Endothelial cell of umbilical vein (primary cell): Measurements from ENCODE around the gene MYO18A. TPM values are rescaled to one million over a fixed set of nuclear protein-coding genes. Genes with fewer than 3 reads are reported as not detected.

Source experiments
- BruUV-seq: library from RNA; stranded (reverse); fragments of 400-500 nt; replicated peaks from 2 replicates; lab custom pipeline; 2021; lab: Mats Ljungman, UMichigan
- CTCF ChIA-PET: fragments of 300-600, 350-600 bp; sonication (Branson Sonifier 250); formaldehyde crosslinking; loops from one replicate; lab custom pipeline; 2021; ENCODE audit warnings: antibody characterized with exemption, inconsistent platforms; lab: Charles Lee
- POLR2A ChIA-PET: fragments of 300-600, 350-600 bp; sonication (Branson Sonifier 250); formaldehyde crosslinking; loops from one replicate; lab custom pipeline; 2021; ENCODE audit warnings: antibody characterized with exemption, inconsistent platforms; lab: Charles Lee
- DNase-seq: peaks from one replicate; pipeline ENCODE4 v3.0.0-alpha.2; 2011; ENCODE audit warnings: low read depth, low spot score
- FAIRE-seq: peaks from 2 replicates; lab custom pipeline; 2011; peaks lifted over from hg19 to GRCh38; lab: Jason Lieb, UNC
- H2AFZ ChIP-seq: 2 replicates; pipeline ENCODE4 v1.6.0; 2012; ENCODE audit warnings: low read depth, low read length, control low read depth, inconsistent platforms
- H3K27ac ChIP-seq: 2 replicates; pipeline ENCODE4 v1.5.1; 2011; ENCODE audit warnings: low read depth, mild to moderate bottlenecking, control low read depth, low read length, moderate library complexity; ENCODE audit not compliant: insufficient read depth
- H3K27me3 ChIP-seq, 2 experiments: 2 replicates each; pipeline versions ENCODE4 v1.6.0 to v1.6.1; 2011; ENCODE audit warnings: low read length in 2 of 2, mixed read lengths in 1 of 2; ENCODE audit not compliant: control insufficient read depth in 2 of 2, insufficient read depth in 2 of 2
- H3K36me3 ChIP-seq, 2 experiments: 2 replicates in 1 of 2; 3 replicates in 1 of 2; pipeline ENCODE4 v1.5.1; 2011; ENCODE audit warnings: low read length in 2 of 2, mild to moderate bottlenecking in 1 of 2, moderate library complexity in 1 of 2; ENCODE audit not compliant: control insufficient read depth in 2 of 2, insufficient read depth in 2 of 2; ENCODE audit errors: extremely low read depth in 1 of 2
- H3K4me1 ChIP-seq: 3 replicates; pipeline ENCODE4 v1.5.1; 2011; ENCODE audit warnings: mild to moderate bottlenecking, low read length; ENCODE audit not compliant: control insufficient read depth, insufficient read depth; ENCODE audit errors: extremely low read depth
- H3K4me2 ChIP-seq: 2 replicates; pipeline ENCODE4 v1.6.1; 2011; ENCODE audit warnings: low read length, control low read depth, mixed read lengths; ENCODE audit not compliant: insufficient read depth
- H3K4me3 ChIP-seq, 3 experiments: fragments of 200-600 bp in 1 of 3; sonication (generic), shearing (Covaris generic) in 1 of 3; replicated peaks in 1 of 3; 2 replicates each; pipeline ENCODE4 v1.5.1; 2011 to 2016; ENCODE audit warnings: control low read depth in 3 of 3, low read length in 3 of 3, mild to moderate bottlenecking in 2 of 3, inconsistent platforms in 1 of 3, low read depth in 1 of 3, moderate library complexity in 1 of 3; ENCODE audit not compliant: insufficient read depth in 1 of 3
- H3K79me2 ChIP-seq: 2 replicates; pipeline ENCODE4 v1.6.0; 2012; ENCODE audit warnings: low read length, inconsistent platforms; ENCODE audit not compliant: control insufficient read depth, insufficient read depth
- H3K9ac ChIP-seq: replicated peaks from 2 replicates; pipeline ENCODE3; 2011; ENCODE audit warnings: low read length, control low read depth; ENCODE audit not compliant: insufficient read depth; ENCODE audit errors: extremely low read depth
- H3K9me1 ChIP-seq: replicated peaks from 3 replicates; pipeline ENCODE4 v1.6.0; 2011; ENCODE audit warnings: mild to moderate bottlenecking, low read length; ENCODE audit not compliant: control insufficient read depth, insufficient read depth; ENCODE audit errors: extremely low read depth
- H3K9me3 ChIP-seq: replicated peaks from 2 replicates; pipeline ENCODE4 v1.5.1; 2012; ENCODE audit warnings: low read length, inconsistent platforms; ENCODE audit not compliant: control insufficient read depth, insufficient read depth
- H4K20me1 ChIP-seq: replicated peaks from 2 replicates; pipeline ENCODE3; 2011; ENCODE audit warnings: mild to moderate bottlenecking, low read length; ENCODE audit not compliant: control insufficient read depth, insufficient read depth; ENCODE audit errors: extremely low read depth
- EZH2 ChIP-seq: IDR thresholded peaks from 2 replicates; pipeline ENCODE4 v1.6.1; 2012; ENCODE audit warnings: borderline replicate concordance, low read depth, mild to moderate bottlenecking, moderate library complexity, low read length, inconsistent platforms; ENCODE audit not compliant: severe bottlenecking
- FOS ChIP-seq: IDR thresholded peaks from 2 replicates; pipeline ENCODE4 v1.6.1; 2011; ENCODE audit warnings: mild to moderate bottlenecking, low read length, moderate library complexity, borderline replicate concordance; ENCODE audit not compliant: insufficient read depth
- GATA2 ChIP-seq: IDR thresholded peaks from 2 replicates; pipeline ENCODE4 v1.7.0; 2011; ENCODE audit warnings: low read depth, mild to moderate bottlenecking, moderate library complexity, mixed read lengths, low read length; ENCODE audit not compliant: insufficient read length, insufficient read depth
- JUN ChIP-seq: IDR thresholded peaks from 2 replicates; pipeline ENCODE4 v1.6.1; 2011; ENCODE audit warnings: borderline replicate concordance, low read depth; ENCODE audit not compliant: insufficient read length, insufficient read depth
- MYC ChIP-seq: IDR thresholded peaks from one replicate; pipeline ENCODE4 v1.6.1; 2011; ENCODE audit warnings: mild to moderate bottlenecking, low read depth, low read length
- POLR2A ChIP-seq: IDR thresholded peaks from 2 replicates; pipeline ENCODE4 v1.6.1; 2012; ENCODE audit warnings: low read depth, mild to moderate bottlenecking, control low read depth, low read length
- POLR2AphosphoS5 ChIP-seq: IDR thresholded peaks from 2 replicates; pipeline ENCODE4 v1.6.1; 2012; ENCODE audit warnings: low read depth, mild to moderate bottlenecking, control low read depth, low read length, moderate library complexity; ENCODE audit not compliant: insufficient read depth
- dilution Hi-C: fragments of 300-500 bp; cut with MboI; formaldehyde crosslinking; loops from one replicate; pipeline ENCODE4 v1.15.0; 2019; ENCODE audit warnings: low sequenced_read_pairs; ENCODE audit not compliant: extremely low pct_ligation_motif_present
- intact Hi-C: fragments of 100-400 bp; cut with micrococcal nuclease; formaldehyde crosslinking; loops from one replicate; pipeline ENCODE4 v1.10.0; 2022
- polyA plus RNA-seq, 4 experiments: library from polyadenylated mRNA; depleted of rRNA in 3 of 4; stranded (reverse) in 3 of 4; unstranded in 1 of 4; fragments of >200 nt; gene quantifications; 2 replicates each; pipeline versions ENCODE4 v1.2.1 to v1.2.3, GENCODE V29; 2011 to 2012; ENCODE audit warnings: missing spikeins in 1 of 4
- total RNA-seq: library from RNA; stranded (reverse); gene quantifications from 2 replicates; pipeline ENCODE4 v1.2.3, GENCODE V29; 2021
- TF ChIP-seq, protein P1 (sequence below), 2 donors: IDR thresholded peaks; 1 replicate in 1 of 2; 2 replicates in 1 of 2; pipeline ENCODE4 v1.5.1; 2011; ENCODE audit warnings: low read length in 2 of 2, mild to moderate bottlenecking in 2 of 2, moderate library complexity in 2 of 2, control low read depth in 1 of 2, inconsistent platforms in 1 of 2, low read depth in 1 of 2; ENCODE audit not compliant: insufficient read depth in 1 of 2; ENCODE audit errors: extremely low read depth in 1 of 2

MYO18A gene
- total and polyA plus RNA-seq, 2 donors (not counting 3 experiments of a cell fraction or from before 2014, with no cell fraction given): 3.9 to 28.3 TPM

DNA sequence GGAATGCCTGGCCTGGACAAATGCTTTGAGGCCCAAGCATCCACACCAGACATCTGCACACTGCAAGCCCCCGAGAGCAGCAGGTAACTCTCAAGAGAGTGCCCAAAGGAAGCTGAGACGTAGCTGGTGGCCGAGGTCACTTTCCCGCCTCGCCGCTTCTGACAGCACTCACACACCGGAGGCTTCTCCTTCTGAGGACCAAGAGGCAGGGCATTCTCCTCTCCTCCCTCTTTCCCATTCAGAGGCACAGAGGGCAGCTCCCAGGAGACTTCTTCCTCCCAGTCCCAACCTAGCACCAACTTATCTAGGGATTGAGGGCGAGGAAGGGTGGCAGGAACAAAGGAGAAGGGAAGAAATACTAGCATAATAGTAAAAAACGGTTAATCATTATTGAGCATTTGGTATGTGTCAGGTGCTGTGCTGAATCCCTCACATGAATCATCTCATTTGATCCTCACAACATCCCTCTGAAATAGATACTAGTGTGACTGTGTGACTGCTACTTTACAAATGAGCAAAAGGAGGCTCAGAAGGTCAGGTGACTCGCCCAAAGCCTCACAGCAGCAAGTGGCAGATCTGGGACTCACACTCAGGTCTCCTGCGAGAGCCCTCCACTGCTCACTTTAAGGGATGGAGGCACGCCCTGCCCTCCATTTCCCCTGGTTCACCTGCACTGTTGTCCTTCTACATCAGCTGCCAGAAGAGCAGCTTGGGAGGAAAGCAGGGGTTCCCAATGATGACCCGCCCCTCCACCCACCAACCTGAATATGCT is 41.8 kb downstream of the MYO18A start:
- no peak overlapping the region for H3K27ac ChIP-seq
- H2AFZ ChIP-seq: no peak overlapping the region
- ChIA-PET CTCF (interaction anchor here (0.6 to 13.7 kb wide), 8 partner anchors 10 to 234 kb away, joined by 3 to 329 read pairs (median 8); partner anchors contain the start of gene MYO18A), POLR2A (no interaction called here)
- dilution Hi-C loops (no loop called here), intact Hi-C loops (no loop called here)
- no peak overlapping the region for H3K4me3 ChIP-seq
- no peaks in the 10 kb centered on the region for H3K36me3 ChIP-seq
- H3K79me2 ChIP-seq: no peaks in the 10 kb centered on the region
- DNase-seq: no peak
- no peak for TF ChIP-seq MYC
- no peak for TF ChIP-seq FOS
- TF ChIP-seq POLR2AphosphoS5: no peak
- no peaks in the 10 kb centered on the region for H3K9me3 ChIP-seq
- no peaks in the 10 kb centered on the region for H3K9me1 ChIP-seq
- FAIRE-seq: no peak
- no peak overlapping the region for H3K4me2 ChIP-seq
- H4K20me1 ChIP-seq: no peaks in the 10 kb centered on the region
- no peak overlapping the region for H3K9ac ChIP-seq
- H3K27me3 ChIP-seq: no peaks in the 10 kb centered on the region
- no TSS peak for BruUV-seq
- H3K4me1 ChIP-seq: peaks cover 25% of the 10 kb centered on the region

DNA sequence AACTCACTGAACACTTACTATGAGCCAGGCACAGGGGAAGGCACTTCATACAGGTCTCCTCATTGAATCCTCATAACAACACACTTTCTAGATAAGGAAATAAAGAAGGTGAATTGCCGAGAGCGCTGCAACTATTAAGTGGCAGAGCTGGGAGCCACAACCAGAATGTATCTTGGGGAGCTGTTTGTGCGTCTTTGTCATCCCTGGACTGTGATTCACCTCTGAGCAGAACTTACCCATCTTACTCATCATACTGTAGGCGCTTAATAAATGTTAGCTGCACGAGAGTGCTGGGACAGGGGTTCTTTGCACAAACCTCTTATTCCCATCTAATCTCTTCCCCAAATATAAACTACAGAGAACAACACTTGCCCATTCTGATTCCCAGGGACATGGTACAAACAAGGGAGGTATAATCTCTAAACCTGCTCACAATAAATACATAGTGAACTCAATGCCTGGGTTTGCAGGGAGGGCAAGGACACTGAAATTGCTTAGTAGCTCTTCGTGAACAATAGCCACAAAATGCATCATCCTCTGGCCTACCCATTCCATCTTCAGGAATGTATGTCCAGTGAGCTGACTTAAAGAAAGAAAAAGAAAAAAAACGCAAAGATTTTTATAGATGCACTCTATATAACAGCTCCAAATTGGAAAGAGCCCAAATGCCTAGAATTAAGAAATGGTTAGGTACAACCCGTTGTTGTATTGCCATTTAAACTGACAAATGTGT is 43.0 kb downstream of the MYO18A start:
- no TSS peak for BruUV-seq
- Histone ChIP-seq H3K9me3 (no peaks in the 10 kb centered on the region), H2AFZ (no peak overlapping the region), H3K9me1 (no peaks in the 10 kb centered on the region), H3K27me3 (no peaks in the 10 kb centered on the region), H3K9ac (no peak overlapping the region), H3K79me2 (no peaks in the 10 kb centered on the region), H3K4me3 (no peak overlapping the region), H4K20me1 (no peaks in the 10 kb centered on the region), H3K36me3 (no peaks in the 10 kb centered on the region), H3K4me2 (no peak overlapping the region), H3K4me1 (peaks cover 25% of the 10 kb centered on the region), H3K27ac (no peak overlapping the region)
- dilution Hi-C loops: no loop called here
- TF ChIP-seq MYC (no peak), EZH2 (no peak), POLR2AphosphoS5 (no peak), JUN (no peak), POLR2A (no peak), GATA2 (no peak), FOS (no peak)
- TF ChIP-seq, protein P1, sequence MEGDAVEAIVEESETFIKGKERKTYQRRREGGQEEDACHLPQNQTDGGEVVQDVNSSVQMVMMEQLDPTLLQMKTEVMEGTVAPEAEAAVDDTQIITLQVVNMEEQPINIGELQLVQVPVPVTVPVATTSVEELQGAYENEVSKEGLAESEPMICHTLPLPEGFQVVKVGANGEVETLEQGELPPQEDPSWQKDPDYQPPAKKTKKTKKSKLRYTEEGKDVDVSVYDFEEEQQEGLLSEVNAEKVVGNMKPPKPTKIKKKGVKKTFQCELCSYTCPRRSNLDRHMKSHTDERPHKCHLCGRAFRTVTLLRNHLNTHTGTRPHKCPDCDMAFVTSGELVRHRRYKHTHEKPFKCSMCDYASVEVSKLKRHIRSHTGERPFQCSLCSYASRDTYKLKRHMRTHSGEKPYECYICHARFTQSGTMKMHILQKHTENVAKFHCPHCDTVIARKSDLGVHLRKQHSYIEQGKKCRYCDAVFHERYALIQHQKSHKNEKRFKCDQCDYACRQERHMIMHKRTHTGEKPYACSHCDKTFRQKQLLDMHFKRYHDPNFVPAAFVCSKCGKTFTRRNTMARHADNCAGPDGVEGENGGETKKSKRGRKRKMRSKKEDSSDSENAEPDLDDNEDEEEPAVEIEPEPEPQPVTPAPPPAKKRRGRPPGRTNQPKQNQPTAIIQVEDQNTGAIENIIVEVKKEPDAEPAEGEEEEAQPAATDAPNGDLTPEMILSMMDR (IDR thresholded peaks at IDR 0.05; ENCODE audit: extremely low read depth in 1 of 2, insufficient read depth in 1 of 2, low read depth in 1 of 2, low read length in 2 of 2): no peak
- ChIA-PET CTCF (interaction anchor here (0.6 to 13.7 kb wide), 6 partner anchors 12 to 235 kb away, joined by 3 to 329 read pairs (median 4); partner anchors contain the start of gene MYO18A), POLR2A (no interaction called here)
- intact Hi-C loops: no loop called here
- DNase-seq: no peak
- FAIRE-seq: no peak
